H1 (cell line): ENCODE data around the gene SLC8B1. TPM values are rescaled to one million over a fixed set of nuclear protein-coding genes. Genes with fewer than 3 reads are reported as not detected.

Experiments
- BACH1 ChIP-seq: IDR thresholded peaks from 2 replicates; pipeline ENCODE4 v1.6.1; 2012; ENCODE audit warnings: low read length, improper control_type of control experiment
- CBX8 ChIP-seq: fragments of 300-800, 300-1000 bp; sonication (generic); IDR thresholded peaks from 2 replicates; pipeline ENCODE4 v1.7.1; 2016; ENCODE audit warnings: low read depth, low read length, borderline replicate concordance
- CEBPB ChIP-seq: IDR thresholded peaks from 2 replicates; pipeline ENCODE4 v1.6.1; 2012; ENCODE audit warnings: low read depth, low read length
- EGR1 ChIP-seq: IDR thresholded peaks from 2 replicates; pipeline ENCODE4 v1.6.1; 2011; ENCODE audit warnings: low read depth, low read length, borderline replicate concordance
- EP300 ChIP-seq, 2 experiments: IDR thresholded peaks; 1 replicate in 1 of 2; 2 replicates in 1 of 2; pipeline ENCODE4 v1.6.1; 2011 to 2012; ENCODE audit warnings: low read depth in 2 of 2, low read length in 2 of 2, mild to moderate bottlenecking in 2 of 2, borderline replicate concordance in 1 of 2, inconsistent platforms in 1 of 2, moderate library complexity in 1 of 2
- EZH2 ChIP-seq: fragments of 200-600 bp; sonication (generic); IDR thresholded peaks from 2 replicates; pipeline ENCODE4 v1.7.1; 2012; ENCODE audit warnings: low read depth, mild to moderate bottlenecking, moderate library complexity, low read length, inconsistent platforms; ENCODE audit not compliant: severe bottlenecking
- MAFK ChIP-seq: IDR thresholded peaks from 2 replicates; pipeline ENCODE4 v1.6.1; 2012; ENCODE audit warnings: low read depth, mild to moderate bottlenecking, improper control_type of control experiment, low read length
- MAX ChIP-seq: IDR thresholded peaks from 2 replicates; pipeline ENCODE4 v1.6.1; 2012; ENCODE audit warnings: inconsistent platforms
- NRF1 ChIP-seq: IDR thresholded peaks from 2 replicates; pipeline ENCODE4 v1.6.1; 2011; ENCODE audit warnings: mild to moderate bottlenecking, low read depth, low read length, improper control_type of control experiment
- POU5F1 ChIP-seq: IDR thresholded peaks from 2 replicates; pipeline ENCODE4 v1.6.1; 2011; ENCODE audit warnings: low read depth, mild to moderate bottlenecking, low read length, moderate library complexity
- RAD21 ChIP-seq, 2 experiments: IDR thresholded peaks in 1 of 2; conservative IDR thresholded peaks in 1 of 2; 2 replicates each; pipeline ENCODE4 v1.6.1; 2011; ENCODE audit warnings: low read depth in 2 of 2, low read length in 2 of 2, improper control_type of control experiment in 1 of 2, inconsistent platforms in 1 of 2, mild to moderate bottlenecking in 1 of 2, moderate library complexity in 1 of 2
- RNF2 ChIP-seq: fragments of 200-900, 300-1000 bp; sonication (generic); IDR thresholded peaks from 2 replicates; pipeline ENCODE4 v1.7.1; 2016; ENCODE audit warnings: borderline replicate concordance, low read depth, mild to moderate bottlenecking, antibody characterized with exemption, low read length; ENCODE audit not compliant: poor library complexity, severe bottlenecking; ENCODE audit errors: missing control alignments
- RXRA ChIP-seq: IDR thresholded peaks from 2 replicates; pipeline ENCODE4 v1.6.1; 2011; ENCODE audit warnings: low read depth, mild to moderate bottlenecking, low read length, moderate library complexity; ENCODE audit not compliant: insufficient read depth
- SIRT6 ChIP-seq: IDR thresholded peaks from one replicate; pipeline ENCODE4 v1.7.1; 2012; ENCODE audit warnings: low read length, inconsistent platforms
- SP4 ChIP-seq: IDR thresholded peaks from 2 replicates; pipeline ENCODE4 v1.6.1; 2012; ENCODE audit warnings: low read length, inconsistent platforms
- TAF1 ChIP-seq: IDR thresholded peaks from 2 replicates; pipeline ENCODE4 v1.6.1; 2011; ENCODE audit warnings: mild to moderate bottlenecking, low read depth, low read length
- TCF12 ChIP-seq: IDR thresholded peaks from 2 replicates; pipeline ENCODE4 v1.6.1; 2011; ENCODE audit warnings: low read depth, mild to moderate bottlenecking, low read length
- TEAD4 ChIP-seq: IDR thresholded peaks from 2 replicates; pipeline ENCODE4 v1.6.1; 2012; ENCODE audit warnings: low read depth, low read length, inconsistent platforms, mixed read lengths
- YY1 ChIP-seq: IDR thresholded peaks from 2 replicates; pipeline ENCODE4 v1.6.1; 2011; ENCODE audit warnings: low read depth, mild to moderate bottlenecking, low read length
- ZNF274 ChIP-seq: IDR thresholded peaks from 2 replicates; pipeline ENCODE4 v1.7.0; 2012; ENCODE audit warnings: low read length, borderline replicate concordance; ENCODE audit errors: extremely low read depth
- polyA plus RNA-seq, 7 experiments: library from polyadenylated mRNA; depleted of rRNA in 3 of 7; stranded (reverse) in 5 of 7; unstranded in 2 of 7; fragments of >200 nt in 5 of 7; fragments of 200-250 nt in 2 of 7; gene quantifications; 1 replicate in 5 of 7; 2 replicates in 1 of 7; 4 replicates in 1 of 7; pipeline versions ENCODE4 v1.2.1 to v1.2.3, GENCODE V29; 2011 to 2013; ENCODE audit warnings: missing spikeins in 2 of 7, mixed read lengths in 2 of 7
- total RNA-seq: library from RNA; stranded (reverse); fragmentation: NEBNext Ultra II Directional; extraction: Animal tissue kit (Norgen Biotek cat#: 25700); gene quantifications from 2 replicates; pipeline ENCODE4 v1.2.1, GENCODE V29; 2021
- TF ChIP-seq, protein P1 (sequence below): IDR thresholded peaks from 2 replicates; pipeline ENCODE4 v1.6.1; 2012; ENCODE audit warnings: inconsistent platforms

Gene SLC8B1
- total and polyA plus RNA-seq, 2 of the 8 experiments (the other 6 are each of a cell fraction or from before 2014, with no cell fraction given) = 11.2 to 19.1 TPM

GRCh38 chr12:113334786-113335539, at the start of gene SLC8B1 (continued):
- TF ChIP-seq YY1 (no peak), MAFK (no peak), TCF12 (0 out of 2 replicates have a peak, but pooled peaks have one; percentile 13), NRF1 (no peak), RXRA (no peak), EP300 (IDR thresholded peaks at IDR 0.05; ENCODE audit: borderline replicate concordance in 1 of 2, low read depth in 2 of 2, low read length in 2 of 2) (no peak), CBX8 (no peak), CEBPB (no peak), BACH1 (no peak), TEAD4 (no peak), ZNF274 (no peak), TAF1 (peak; percentile 82), RAD21 (IDR thresholded peaks at IDR 0.05 in 1 of 2, conservative IDR thresholded peaks at IDR 0.05 in 1 of 2; ENCODE audit: low read depth in 2 of 2, low read length in 2 of 2) (0 out of 4 replicates have a peak, but pooled peaks of 1 of the 2 experiments have one; percentile 0), RNF2 (no peak), MAX (peak; percentile 62), EGR1 (no peak), POU5F1 (no peak), EZH2 (no peak), SP4 (no peak), SIRT6 (no peak)
- TF ChIP-seq, protein P1, sequence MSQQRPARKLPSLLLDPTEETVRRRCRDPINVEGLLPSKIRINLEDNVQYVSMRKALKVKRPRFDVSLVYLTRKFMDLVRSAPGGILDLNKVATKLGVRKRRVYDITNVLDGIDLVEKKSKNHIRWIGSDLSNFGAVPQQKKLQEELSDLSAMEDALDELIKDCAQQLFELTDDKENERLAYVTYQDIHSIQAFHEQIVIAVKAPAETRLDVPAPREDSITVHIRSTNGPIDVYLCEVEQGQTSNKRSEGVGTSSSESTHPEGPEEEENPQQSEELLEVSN = peak; percentile 87
